ENCODE measurements around the gene GYG2.

Gene GYG2

GRCh38 chrX:2928583-2929434, 100.1 kb downstream of the GYG2 start, which contains the start of gene ARSD:
TSS of gene ARSD (minus strand) at chrX:2929339. CDS start at chrX:2929275, 64 bp downstream.
- TF ChIP-seq, protein P1, sequence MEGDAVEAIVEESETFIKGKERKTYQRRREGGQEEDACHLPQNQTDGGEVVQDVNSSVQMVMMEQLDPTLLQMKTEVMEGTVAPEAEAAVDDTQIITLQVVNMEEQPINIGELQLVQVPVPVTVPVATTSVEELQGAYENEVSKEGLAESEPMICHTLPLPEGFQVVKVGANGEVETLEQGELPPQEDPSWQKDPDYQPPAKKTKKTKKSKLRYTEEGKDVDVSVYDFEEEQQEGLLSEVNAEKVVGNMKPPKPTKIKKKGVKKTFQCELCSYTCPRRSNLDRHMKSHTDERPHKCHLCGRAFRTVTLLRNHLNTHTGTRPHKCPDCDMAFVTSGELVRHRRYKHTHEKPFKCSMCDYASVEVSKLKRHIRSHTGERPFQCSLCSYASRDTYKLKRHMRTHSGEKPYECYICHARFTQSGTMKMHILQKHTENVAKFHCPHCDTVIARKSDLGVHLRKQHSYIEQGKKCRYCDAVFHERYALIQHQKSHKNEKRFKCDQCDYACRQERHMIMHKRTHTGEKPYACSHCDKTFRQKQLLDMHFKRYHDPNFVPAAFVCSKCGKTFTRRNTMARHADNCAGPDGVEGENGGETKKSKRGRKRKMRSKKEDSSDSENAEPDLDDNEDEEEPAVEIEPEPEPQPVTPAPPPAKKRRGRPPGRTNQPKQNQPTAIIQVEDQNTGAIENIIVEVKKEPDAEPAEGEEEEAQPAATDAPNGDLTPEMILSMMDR (IDR thresholded peaks at IDR 0.05), result no peak
- Histone ChIP-seq H3K9ac (peak within 1 kb of the TSS; percentile 67), H3K4me3 (ENCODE audit: low read depth, low read length) (peak within 1 kb of the TSS; percentile 68), H3K27me3 (ENCODE audit: control insufficient read depth, insufficient read depth, low read length) (no peaks in the 10 kb centered on the region), H3K4me2 (ENCODE audit: low read length) (peak within 1 kb of the TSS; percentile 66), H3K4me1 (no peaks in the 10 kb centered on the region), H3K36me3 (ENCODE audit: control insufficient read depth, insufficient read depth, low read length) (no peaks in the 10 kb centered on the region), H3K9me3 (ENCODE audit: control insufficient read depth, low read length) (no peaks in the 10 kb centered on the region), H2AFZ (peak within 1 kb of the TSS; percentile 86), H3K79me2 (no peaks in the 10 kb centered on the region), H3K27ac (peak within 1 kb of the TSS; percentile 92)

DNA sequence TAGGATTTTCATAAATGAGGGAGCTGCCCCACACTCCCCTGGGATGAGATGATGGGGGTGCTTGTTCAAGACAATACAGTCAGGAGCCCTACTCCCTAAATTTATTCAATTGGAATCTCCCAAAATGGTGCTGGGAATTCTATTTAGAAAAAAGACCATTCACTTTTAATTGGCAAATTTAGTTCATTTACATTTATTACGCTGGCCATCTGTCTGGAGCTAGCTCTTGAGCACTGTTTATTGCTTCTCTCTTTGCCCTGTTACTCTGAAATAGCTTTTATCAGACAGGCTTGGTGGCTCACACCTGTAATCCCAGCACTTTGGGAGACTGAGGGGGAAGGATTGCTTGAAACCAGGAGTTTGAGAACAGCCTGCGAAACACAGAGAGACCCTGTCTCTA, 102.4 kb downstream of the GYG2 start:
- H3K27ac ChIP-seq, result no peak overlapping the region
- no peaks in the 10 kb centered on the region for H3K9me3 ChIP-seq (ENCODE audit: control insufficient read depth, low read length)
- H3K4me2 ChIP-seq (ENCODE audit: low read length), result no peak overlapping the region
- H3K9ac ChIP-seq, result no peak overlapping the region
- no peak overlapping the region for H3K4me3 ChIP-seq (ENCODE audit: low read depth, low read length)
- no peak overlapping the region for H2AFZ ChIP-seq
- TF ChIP-seq, protein P1 (IDR thresholded peaks at IDR 0.05), result no peak
- H3K36me3 ChIP-seq (ENCODE audit: control insufficient read depth, insufficient read depth, low read length), result no peaks in the 10 kb centered on the region
- no peaks in the 10 kb centered on the region for H3K27me3 ChIP-seq (ENCODE audit: control insufficient read depth, insufficient read depth, low read length)
- H3K4me1 ChIP-seq, result no peaks in the 10 kb centered on the region
- H3K79me2 ChIP-seq, result no peaks in the 10 kb centered on the region

- Histone ChIP-seq H3K4me3 (ENCODE audit: low read depth, low read length) (no peak overlapping the region), H3K27me3 (ENCODE audit: control insufficient read depth, insufficient read depth, low read length) (no peaks in the 10 kb centered on the region), H3K36me3 (ENCODE audit: control insufficient read depth, insufficient read depth, low read length) (no peaks in the 10 kb centered on the region), H3K79me2 (no peaks in the 10 kb centered on the region), H3K4me1 (no peaks in the 10 kb centered on the region), H3K9ac (no peak overlapping the region), H3K9me3 (ENCODE audit: control insufficient read depth, low read length) (no peaks in the 10 kb centered on the region), H3K27ac (no peak overlapping the region), H3K4me2 (ENCODE audit: low read length) (no peak overlapping the region), H2AFZ (no peak overlapping the region)
- TF ChIP-seq, protein P1 (IDR thresholded peaks at IDR 0.05), result no peak
These were observed 102.9 kb downstream of the GYG2 start for GRCh38 chrX:2931612-2932011.
